Astrocyte of the cerebellum (primary cell): ENCODE measurements around the gene KCTD21.

ENCODE experiments used
- DNase-seq: peaks from one replicate; pipeline ENCODE4 v3.0.0-alpha.2; 2011; ENCODE audit warnings: low read depth
- H3K4me3 ChIP-seq: 2 replicates; pipeline ENCODE4 v1.5.1; 2011; ENCODE audit warnings: mild to moderate bottlenecking, low read depth, low read length, moderate library complexity
- CTCF ChIP-seq: IDR thresholded peaks from 2 replicates; pipeline ENCODE4 v1.5.1; 2012; ENCODE audit warnings: low read length, low read depth, moderate library complexity, mild to moderate bottlenecking; ENCODE audit errors: missing control alignments
- in situ Hi-C: cut with HindIII; loops from 2 replicates; pipeline ENCODE4 v1.10.0; 2017; ENCODE audit warnings: low sequenced_read_pairs

Gene KCTD21

GRCh38 chr11:78205691-78206090, 17.3 kb upstream of the KCTD21 start:
- DNase-seq, result no peak
- H3K4me3 ChIP-seq, result no peak overlapping the region
- in situ Hi-C loops, result no loop called here
- no peak for TF ChIP-seq CTCF

DNA sequence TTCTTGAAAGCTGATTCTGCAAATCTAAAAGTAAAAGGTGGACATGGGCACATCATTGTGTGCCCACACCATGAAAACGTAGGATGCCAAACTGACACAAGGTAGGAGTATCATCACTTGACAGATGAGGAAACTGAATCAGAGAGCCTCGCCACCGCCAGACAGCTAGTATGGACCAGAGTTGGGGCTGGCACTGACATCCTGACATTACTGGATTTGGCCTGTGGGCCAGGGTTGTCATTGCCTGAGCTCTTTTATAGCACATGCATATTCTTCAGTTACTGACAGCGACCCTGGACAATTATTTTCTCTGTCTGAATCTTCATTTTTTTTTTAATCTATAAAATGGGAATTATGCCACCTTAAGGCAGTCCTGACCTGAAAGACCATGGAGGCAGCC, 16.8 kb upstream of the KCTD21 start:
- no peak for TF ChIP-seq CTCF
- in situ Hi-C loops, result no loop called here
- no peak overlapping the region for H3K4me3 ChIP-seq
- no peak for DNase-seq

DNA sequence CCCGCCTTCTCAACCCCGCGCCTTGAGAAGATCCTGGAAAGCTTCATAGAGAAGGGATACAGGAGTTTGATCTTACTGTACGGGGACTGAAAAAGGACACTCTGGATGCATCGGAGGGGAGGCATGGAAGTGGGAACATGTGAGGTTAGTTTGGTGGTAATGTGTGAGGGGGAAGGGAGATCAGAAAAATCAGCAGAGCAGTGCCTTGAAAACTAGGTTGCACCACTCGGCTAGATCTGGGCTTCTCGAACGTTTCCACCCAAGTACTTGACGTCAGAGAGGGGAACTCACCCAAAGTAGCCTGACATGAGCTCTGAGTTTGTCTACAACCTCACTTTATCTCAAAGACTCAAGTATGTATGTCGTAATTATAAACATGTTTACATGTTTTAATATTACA, 14.8 kb upstream of the KCTD21 start:
- in situ Hi-C loops, result no loop called here
- no peak for DNase-seq
- TF ChIP-seq CTCF, result no peak
- H3K4me3 ChIP-seq, result no peak overlapping the region

- in situ Hi-C loops, result no loop called here
- no peak overlapping the region for H3K4me3 ChIP-seq
- no peak for TF ChIP-seq CTCF
- DNase-seq, result no peak
Observed at GRCh38 chr11:78202733-78203167, 14.3 kb upstream of the KCTD21 start.

DNA sequence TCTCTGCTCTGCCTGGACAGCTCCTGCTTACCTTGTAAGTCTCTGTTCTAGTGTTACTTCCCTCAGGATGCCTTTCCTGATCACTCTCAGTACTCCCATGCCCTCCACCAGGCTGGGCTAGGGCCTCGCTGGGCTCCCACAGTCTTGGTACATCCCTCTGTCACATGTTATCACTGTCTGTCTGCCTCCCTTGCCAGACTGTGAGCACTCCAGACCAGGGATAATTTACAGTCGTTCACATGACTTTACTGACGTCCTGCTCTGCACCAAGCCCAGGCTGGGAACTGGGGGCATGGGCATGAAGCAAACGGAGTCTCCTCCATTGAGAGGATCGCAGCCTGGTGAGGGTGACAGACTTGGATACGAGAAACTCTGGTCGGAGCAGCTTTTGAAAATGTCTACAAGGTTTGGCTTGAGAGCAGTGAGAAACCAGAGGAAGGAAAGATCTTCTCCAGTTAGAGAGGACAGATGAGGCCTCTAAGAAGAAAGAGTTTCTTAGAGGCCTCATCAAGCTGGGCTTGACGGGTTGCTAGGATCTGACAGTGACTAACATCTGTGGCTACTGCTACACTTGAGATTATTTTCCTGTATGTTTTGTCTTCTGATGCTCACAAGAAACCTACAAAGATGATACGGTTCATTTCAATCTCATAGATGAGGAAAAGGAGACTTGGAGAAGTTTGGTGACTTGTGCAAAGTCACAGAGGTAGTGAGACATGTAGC, 12.8 kb upstream of the KCTD21 start:
- no peak for DNase-seq
- H3K4me3 ChIP-seq, result no peak overlapping the region
- in situ Hi-C loops, result no loop called here
- TF ChIP-seq CTCF, result no peak

GRCh38 chr11:78200553-78200952, 12.1 kb upstream of the KCTD21 start:
- TF ChIP-seq CTCF, result no peak
- in situ Hi-C loops, result no loop called here
- no peak for DNase-seq
- H3K4me3 ChIP-seq, result no peak overlapping the region
